Loucy (cell line): ENCODE measurements around the gene KDM6B.

Experiments
- H2AFZ ChIP-seq: fragments of 200-600 bp; sonication (generic); 2 replicates; pipeline ENCODE4 v1.6.0; 2016; ENCODE audit warnings: antibody characterized with exemption, mild to moderate bottlenecking, low read length, moderate library complexity
- H3F3A ChIP-seq: fragments of 200-600 bp; 2 replicates; pipeline ENCODE4 v1.6.0; 2016; ENCODE audit warnings: antibody characterized with exemption, low read depth, mild to moderate bottlenecking
- H3K27me3 ChIP-seq: fragments of 200-600 bp; sonication (generic); 2 replicates; pipeline ENCODE4 v1.6.1; 2014; ENCODE audit warnings: low read length, mild to moderate bottlenecking; ENCODE audit not compliant: insufficient read depth, poor library complexity, severe bottlenecking
- H3K36me3 ChIP-seq: fragments of 200-600 bp; sonication (generic); 2 replicates; pipeline ENCODE4 v1.6.1; 2016; ENCODE audit warnings: low read length; ENCODE audit not compliant: insufficient read depth
- H3K4me1 ChIP-seq: fragments of 200-600 bp; sonication (generic); 2 replicates; pipeline ENCODE4 v1.5.1; 2014; ENCODE audit warnings: low read length, mild to moderate bottlenecking; ENCODE audit not compliant: insufficient read depth, poor library complexity, severe bottlenecking
- H3K4me2 ChIP-seq: fragments of 200-600 bp; sonication (generic); 2 replicates; pipeline ENCODE4 v1.6.0; 2014; ENCODE audit warnings: antibody characterized with exemption, low read length, low read depth, mild to moderate bottlenecking; ENCODE audit not compliant: poor library complexity, severe bottlenecking
- H3K4me3 ChIP-seq: fragments of 200-600 bp; sonication (generic); 2 replicates; pipeline ENCODE4 v1.5.1; 2014; ENCODE audit warnings: low read length, mild to moderate bottlenecking, mixed read lengths; ENCODE audit not compliant: poor library complexity, severe bottlenecking
- H3K79me2 ChIP-seq: fragments of 200-600 bp; sonication (generic); 2 replicates; pipeline ENCODE4 v1.6.1; 2014; ENCODE audit warnings: low read length; ENCODE audit not compliant: insufficient read depth
- H3K9ac ChIP-seq: fragments of 200-600 bp; sonication (generic); 2 replicates; pipeline ENCODE4 v1.6.0; 2014; ENCODE audit warnings: mild to moderate bottlenecking, low read depth, low read length, moderate library complexity; ENCODE audit not compliant: poor library complexity, severe bottlenecking
- H3K9me2 ChIP-seq: fragments of 200-600 bp; sonication (generic); replicated peaks from 2 replicates; pipeline ENCODE4 v1.6.1; 2016; ENCODE audit warnings: low read depth, low read length, mixed read lengths
- H3K9me3 ChIP-seq: fragments of 200-600 bp; sonication (generic); 2 replicates; pipeline ENCODE4 v1.6.1; 2014; ENCODE audit warnings: mild to moderate bottlenecking, antibody characterized with exemption, low read length, low read depth; ENCODE audit not compliant: insufficient read depth
- H4K20me1 ChIP-seq: fragments of 200-600 bp; sonication (generic); 2 replicates; pipeline ENCODE4 v1.6.0; 2014; ENCODE audit warnings: antibody characterized with exemption, low read length, mild to moderate bottlenecking; ENCODE audit not compliant: insufficient read depth, poor library complexity, severe bottlenecking
- EZH2phosphoT487 ChIP-seq: fragments of 200-600 bp; IDR thresholded peaks from 2 replicates; pipeline ENCODE4 v1.6.1; 2018; ENCODE audit warnings: antibody characterized with exemption, mild to moderate bottlenecking, moderate library complexity, borderline replicate concordance
- TF ChIP-seq, protein P1 (sequence below): fragments of 200-600 bp; sonication (generic); conservative IDR thresholded peaks from 2 replicates; pipeline ENCODE4 v1.5.1; 2014; ENCODE audit warnings: mild to moderate bottlenecking, antibody characterized with exemption, low read length

Gene KDM6B

DNA sequence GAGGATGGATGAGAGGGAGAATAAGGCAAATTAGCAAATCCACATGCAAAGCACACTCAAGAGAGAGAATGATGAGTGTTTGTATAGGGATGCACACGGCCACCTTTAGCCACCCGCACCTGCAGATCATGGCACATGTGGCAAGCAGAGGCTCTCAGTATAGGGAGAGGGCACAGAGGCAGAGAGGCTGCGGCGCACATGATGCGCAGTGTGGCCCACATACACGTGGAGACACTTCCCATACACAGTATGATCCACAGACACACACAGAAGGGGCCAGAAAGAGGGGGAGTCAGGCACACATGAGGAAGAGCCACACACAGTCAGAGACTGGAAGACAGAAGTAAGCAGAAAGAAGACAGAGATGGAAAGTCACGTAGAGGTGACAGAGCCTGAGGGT lies 48.1 kb downstream of the KDM6B start:
- peaks cover 71% of the 10 kb centered on the region for H3K79me2 ChIP-seq

DNA sequence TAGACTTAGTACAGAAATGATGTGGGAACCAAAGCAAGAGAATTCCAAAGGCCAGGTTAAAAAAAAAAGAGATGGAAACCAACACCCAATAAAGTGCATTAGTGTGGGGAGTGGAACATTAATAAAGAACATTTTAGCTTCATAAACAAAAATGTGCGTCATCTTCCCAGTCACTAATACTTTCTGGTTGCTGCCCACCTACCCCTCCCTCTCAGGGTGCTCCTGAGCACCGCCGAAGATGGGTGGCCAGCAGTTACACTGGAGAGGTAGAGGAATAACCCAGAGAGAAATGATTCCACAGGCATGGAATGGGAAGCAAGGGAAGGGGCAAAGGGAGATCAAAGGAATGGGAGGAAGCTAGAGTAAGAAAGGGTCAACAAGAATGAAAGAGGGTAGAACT lies 48.6 kb downstream of the KDM6B start:
- peaks cover 68% of the 10 kb centered on the region for H3K79me2 ChIP-seq
- no peak overlapping the region for H2AFZ ChIP-seq
- peaks cover 22% of the 10 kb centered on the region for H3F3A ChIP-seq
- H3K4me1 ChIP-seq: peaks cover 56% of the 10 kb centered on the region
- peaks cover under 1% of the 10 kb centered on the region for H4K20me1 ChIP-seq
- H3K9me2 ChIP-seq: no peaks in the 10 kb centered on the region
- peak overlapping the region; percentile 92 for H3K4me2 ChIP-seq
- peak overlapping the region; percentile 74 for H3K4me3 ChIP-seq
- no peaks in the 10 kb centered on the region for H3K36me3 ChIP-seq
- TF ChIP-seq EZH2phosphoT487: no peak
- TF ChIP-seq, protein P1, sequence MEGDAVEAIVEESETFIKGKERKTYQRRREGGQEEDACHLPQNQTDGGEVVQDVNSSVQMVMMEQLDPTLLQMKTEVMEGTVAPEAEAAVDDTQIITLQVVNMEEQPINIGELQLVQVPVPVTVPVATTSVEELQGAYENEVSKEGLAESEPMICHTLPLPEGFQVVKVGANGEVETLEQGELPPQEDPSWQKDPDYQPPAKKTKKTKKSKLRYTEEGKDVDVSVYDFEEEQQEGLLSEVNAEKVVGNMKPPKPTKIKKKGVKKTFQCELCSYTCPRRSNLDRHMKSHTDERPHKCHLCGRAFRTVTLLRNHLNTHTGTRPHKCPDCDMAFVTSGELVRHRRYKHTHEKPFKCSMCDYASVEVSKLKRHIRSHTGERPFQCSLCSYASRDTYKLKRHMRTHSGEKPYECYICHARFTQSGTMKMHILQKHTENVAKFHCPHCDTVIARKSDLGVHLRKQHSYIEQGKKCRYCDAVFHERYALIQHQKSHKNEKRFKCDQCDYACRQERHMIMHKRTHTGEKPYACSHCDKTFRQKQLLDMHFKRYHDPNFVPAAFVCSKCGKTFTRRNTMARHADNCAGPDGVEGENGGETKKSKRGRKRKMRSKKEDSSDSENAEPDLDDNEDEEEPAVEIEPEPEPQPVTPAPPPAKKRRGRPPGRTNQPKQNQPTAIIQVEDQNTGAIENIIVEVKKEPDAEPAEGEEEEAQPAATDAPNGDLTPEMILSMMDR: no peak
- H3K9ac ChIP-seq: peak overlapping the region; percentile 86
- H3K9me3 ChIP-seq: no peaks in the 10 kb centered on the region
- no peaks in the 10 kb centered on the region for H3K27me3 ChIP-seq

More for the DNA sequence above, 48.1 kb downstream of the KDM6B start:
- Histone ChIP-seq H3K4me3 (peak overlapping the region; percentile 74), H3K9me3 (no peaks in the 10 kb centered on the region), H3K36me3 (no peaks in the 10 kb centered on the region), H3K4me1 (peaks cover 60% of the 10 kb centered on the region), H3F3A (peaks cover 21% of the 10 kb centered on the region), H3K4me2 (peak overlapping the region; percentile 92), H3K27me3 (no peaks in the 10 kb centered on the region), H3K9ac (peak overlapping the region; percentile 86), H4K20me1 (no peaks in the 10 kb centered on the region), H2AFZ (no peak overlapping the region), H3K9me2 (no peaks in the 10 kb centered on the region)
- TF ChIP-seq EZH2phosphoT487: no peak
- TF ChIP-seq, protein P1: no peak
